Hepatocyte (in vitro differentiated cells): ENCODE data around the gene KL. TPM values are rescaled to one million over a fixed set of nuclear protein-coding genes. Genes with fewer than 3 reads are reported as not detected.

Source experiments
- DNase-seq: peaks from one replicate; pipeline ENCODE4 v3.0.0-alpha.2; 2016; ENCODE audit warnings: low spot score
- H2AFZ ChIP-seq: fragments of 200-600 bp; sonication (generic); 2 replicates; pipeline ENCODE4 v1.6.0; 2016; ENCODE audit warnings: antibody characterized with exemption, mild to moderate bottlenecking
- H3K27ac ChIP-seq: fragments of 200-600 bp; sonication (generic); 2 replicates; pipeline ENCODE4 v1.5.1; 2016; ENCODE audit warnings: mild to moderate bottlenecking
- H3K27me3 ChIP-seq: fragments of 200-600 bp; sonication (generic); 2 replicates; pipeline ENCODE4 v1.6.1; 2016
- H3K36me3 ChIP-seq: fragments of 200-600 bp; sonication (generic); replicated peaks from 2 replicates; pipeline ENCODE4 v1.5.1; 2016; ENCODE audit warnings: low read depth; ENCODE audit not compliant: insufficient read depth
- H3K4me1 ChIP-seq: fragments of 200-600 bp; sonication (generic); 2 replicates; pipeline ENCODE4 v1.5.1; 2016; ENCODE audit warnings: mild to moderate bottlenecking, moderate library complexity; ENCODE audit not compliant: insufficient read depth
- H3K4me2 ChIP-seq: fragments of 200-600 bp; sonication (generic); 2 replicates; pipeline ENCODE4 v1.6.0; 2016
- H3K4me3 ChIP-seq: fragments of 200-600 bp; sonication (generic); 2 replicates; pipeline ENCODE4 v1.5.1; 2016; ENCODE audit warnings: mild to moderate bottlenecking
- H3K79me2 ChIP-seq: fragments of 200-600 bp; sonication (generic); 2 replicates; pipeline ENCODE4 v1.6.0; 2017; ENCODE audit warnings: mild to moderate bottlenecking
- H3K9me2 ChIP-seq: fragments of 200-600 bp; sonication (generic); replicated peaks from 2 replicates; pipeline ENCODE4 v1.6.0; 2017; ENCODE audit warnings: mild to moderate bottlenecking; ENCODE audit not compliant: insufficient read depth
- H3K9me3 ChIP-seq: fragments of 200-600 bp; sonication (generic); 2 replicates; pipeline ENCODE4 v1.5.1; 2016; ENCODE audit warnings: low read depth, mild to moderate bottlenecking
- H4K20me1 ChIP-seq: fragments of 200-600 bp; sonication (generic); 2 replicates; pipeline ENCODE4 v1.6.0; 2016; ENCODE audit warnings: mild to moderate bottlenecking; ENCODE audit not compliant: insufficient read depth, poor library complexity, severe bottlenecking
- CTCF ChIP-seq: fragments of 200-600 bp; sonication (generic); IDR thresholded peaks from 2 replicates; pipeline ENCODE4 v1.5.1; 2016; ENCODE audit warnings: antibody characterized with exemption, mild to moderate bottlenecking; ENCODE audit not compliant: poor library complexity
- EZH2 ChIP-seq: fragments of 200-600 bp; sonication (generic); IDR thresholded peaks from 2 replicates; pipeline ENCODE4 v1.6.1; 2016; ENCODE audit warnings: antibody characterized with exemption, mild to moderate bottlenecking, borderline replicate concordance
- EZH2phosphoT487 ChIP-seq: fragments of 200-600 bp; sonication (generic); IDR thresholded peaks from one replicate; pipeline ENCODE4 v1.6.1; 2018; ENCODE audit warnings: antibody characterized with exemption, mild to moderate bottlenecking, low read depth, moderate library complexity; ENCODE audit not compliant: unreplicated experiment, severe bottlenecking
- WGBS: methylation state at CpG from one replicate; pipeline ENCODE4 v1.1.6; 2016; ENCODE audit warnings: low lambda C conversion rate; ENCODE audit errors: missing lambda C conversion rate; 5-methylcytosine and 5-hydroxymethylcytosine counted together
- polyA plus RNA-seq: library from polyadenylated mRNA; unstranded; fragments of >200 nt; fragmentation: Nextera tagmentation; extraction: Ambion mirVana; gene quantifications from 2 replicates; pipeline ENCODE4 v1.2.1, GENCODE V29; 2016
- total RNA-seq: library from RNA; depleted of rRNA; stranded (reverse); fragments of >200 nt; gene quantifications from 2 replicates; pipeline ENCODE4 v1.2.3, GENCODE V29; 2014

KL gene
- total RNA-seq (1.6 and 1.7 TPM in 2 replicates), polyA plus RNA-seq (0.12 and 1.4 TPM in 2 replicates)

GRCh38 chr13:33016414-33017322 is at the start of gene KL:
KL (plus strand) TSS chr13:33016423; CDS start chr13:33016441, 18 bp downstream.
- Histone ChIP-seq H2AFZ (peak within 1 kb of the TSS; percentile 89), H3K27me3 (peaks cover 59% of the 10 kb centered on the region), H3K4me2 (peak within 1 kb of the TSS; percentile 93), H3K9me3 (no peaks in the 10 kb centered on the region), H4K20me1 (no peaks in the 10 kb centered on the region), H3K9me2 (no peaks in the 10 kb centered on the region), H3K36me3 (no peaks in the 10 kb centered on the region), H3K79me2 (no peaks in the 10 kb centered on the region), H3K27ac (no peak within 1 kb of the TSS), H3K4me3 (peak within 1 kb of the TSS; percentile 13), H3K4me1 (peaks cover 6% of the 10 kb centered on the region)
- TF ChIP-seq EZH2, result no peak
- DNase-seq, result peak; percentile 37
- 4% methylated on average over 63 of the region's 106 CpGs for WGBS

GRCh38 chr13:32967584-32968182 is 48.5 kb upstream of the KL start:
- H3K79me2 ChIP-seq, result no peaks in the 10 kb centered on the region
- H4K20me1 ChIP-seq, result no peaks in the 10 kb centered on the region
- TF ChIP-seq EZH2phosphoT487, result no peak
- TF ChIP-seq CTCF, result no peak
- no peak for TF ChIP-seq EZH2
- H3K4me1 ChIP-seq, result peaks cover 5% of the 10 kb centered on the region
- DNase-seq, result no peak
- 66% methylated on average over 5 of the region's 5 CpGs for WGBS
- no peaks in the 10 kb centered on the region for H3K9me3 ChIP-seq
- H3K4me3 ChIP-seq, result no peak overlapping the region
- H3K4me2 ChIP-seq, result no peak overlapping the region
- no peak overlapping the region for H2AFZ ChIP-seq
- H3K27me3 ChIP-seq, result no peaks in the 10 kb centered on the region
- H3K36me3 ChIP-seq, result no peaks in the 10 kb centered on the region
- H3K9me2 ChIP-seq, result no peaks in the 10 kb centered on the region
- no peak overlapping the region for H3K27ac ChIP-seq

- H3K9me3 ChIP-seq, result no peaks in the 10 kb centered on the region
- 78% methylated on average over 1 of the region's 1 CpG for WGBS
- DNase-seq, result no peak
- peaks cover 5% of the 10 kb centered on the region for H3K4me1 ChIP-seq
- H3K4me2 ChIP-seq, result no peak overlapping the region
- no peaks in the 10 kb centered on the region for H4K20me1 ChIP-seq
- H3K27ac ChIP-seq, result no peak overlapping the region
- no peaks in the 10 kb centered on the region for H3K36me3 ChIP-seq
- no peaks in the 10 kb centered on the region for H3K9me2 ChIP-seq
- no peaks in the 10 kb centered on the region for H3K79me2 ChIP-seq
- no peak overlapping the region for H3K4me3 ChIP-seq
- H2AFZ ChIP-seq, result no peak overlapping the region
- TF ChIP-seq EZH2phosphoT487 (no peak), EZH2 (no peak), CTCF (no peak)
- H3K27me3 ChIP-seq, result no peaks in the 10 kb centered on the region
Measured at GRCh38 chr13:32968316-32968715, 47.9 kb upstream of the KL start.

GRCh38 chr13:32968793-32969192 is 47.4 kb upstream of the KL start:
- H3K4me1 ChIP-seq, result peaks cover 5% of the 10 kb centered on the region
- H3K27ac ChIP-seq, result no peak overlapping the region
- no peaks in the 10 kb centered on the region for H4K20me1 ChIP-seq
- H3K36me3 ChIP-seq, result no peaks in the 10 kb centered on the region
- no peaks in the 10 kb centered on the region for H3K9me3 ChIP-seq
- H3K27me3 ChIP-seq, result no peaks in the 10 kb centered on the region
- 60% methylated on average over 3 of the region's 3 CpGs for WGBS
- no peak overlapping the region for H2AFZ ChIP-seq
- no peak overlapping the region for H3K4me3 ChIP-seq
- no peak overlapping the region for H3K4me2 ChIP-seq
- TF ChIP-seq EZH2 (no peak), EZH2phosphoT487 (no peak), CTCF (no peak)
- H3K9me2 ChIP-seq, result no peaks in the 10 kb centered on the region
- no peaks in the 10 kb centered on the region for H3K79me2 ChIP-seq
- DNase-seq, result no peak
